C4-2B (cell line): ENCODE data around the gene OR5B2.

Experiments
- H3K27ac ChIP-seq: fragments of 450-650 bp; 2 replicates; pipeline ENCODE4 v1.5.1; 2017
- ZFX ChIP-seq: fragments of 450-650 bp; IDR thresholded peaks from 2 replicates; pipeline ENCODE4 v1.6.1; 2017
- TF ChIP-seq, protein P1 (sequence below): fragments of 450-650 bp; conservative IDR thresholded peaks from 2 replicates; pipeline ENCODE4 v1.5.1; 2017; ENCODE audit warnings: mild to moderate bottlenecking

OR5B2 gene

DNA sequence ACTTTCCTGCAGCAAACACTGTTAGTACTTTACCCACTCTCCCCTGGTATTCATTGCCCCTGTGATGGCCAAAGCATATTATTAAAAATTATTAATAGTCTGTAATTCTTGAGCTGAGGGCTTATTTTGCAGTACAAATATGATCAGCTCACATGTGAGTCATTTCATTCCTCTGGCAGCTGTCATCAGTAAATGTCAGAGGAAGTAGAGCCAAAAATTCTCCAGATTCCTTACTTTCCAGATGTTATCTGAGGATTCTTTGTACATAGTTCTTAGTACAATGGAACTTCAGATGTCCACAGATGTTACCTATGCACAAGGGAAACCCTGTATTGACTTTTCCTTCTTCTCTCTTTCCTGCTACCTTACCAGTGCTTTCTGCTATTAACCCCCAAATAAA is 33.7 kb downstream of the OR5B2 start:
- TF ChIP-seq, protein P1, sequence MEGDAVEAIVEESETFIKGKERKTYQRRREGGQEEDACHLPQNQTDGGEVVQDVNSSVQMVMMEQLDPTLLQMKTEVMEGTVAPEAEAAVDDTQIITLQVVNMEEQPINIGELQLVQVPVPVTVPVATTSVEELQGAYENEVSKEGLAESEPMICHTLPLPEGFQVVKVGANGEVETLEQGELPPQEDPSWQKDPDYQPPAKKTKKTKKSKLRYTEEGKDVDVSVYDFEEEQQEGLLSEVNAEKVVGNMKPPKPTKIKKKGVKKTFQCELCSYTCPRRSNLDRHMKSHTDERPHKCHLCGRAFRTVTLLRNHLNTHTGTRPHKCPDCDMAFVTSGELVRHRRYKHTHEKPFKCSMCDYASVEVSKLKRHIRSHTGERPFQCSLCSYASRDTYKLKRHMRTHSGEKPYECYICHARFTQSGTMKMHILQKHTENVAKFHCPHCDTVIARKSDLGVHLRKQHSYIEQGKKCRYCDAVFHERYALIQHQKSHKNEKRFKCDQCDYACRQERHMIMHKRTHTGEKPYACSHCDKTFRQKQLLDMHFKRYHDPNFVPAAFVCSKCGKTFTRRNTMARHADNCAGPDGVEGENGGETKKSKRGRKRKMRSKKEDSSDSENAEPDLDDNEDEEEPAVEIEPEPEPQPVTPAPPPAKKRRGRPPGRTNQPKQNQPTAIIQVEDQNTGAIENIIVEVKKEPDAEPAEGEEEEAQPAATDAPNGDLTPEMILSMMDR = no peak
- TF ChIP-seq ZFX = no peak
- H3K27ac ChIP-seq = no peak overlapping the region

DNA sequence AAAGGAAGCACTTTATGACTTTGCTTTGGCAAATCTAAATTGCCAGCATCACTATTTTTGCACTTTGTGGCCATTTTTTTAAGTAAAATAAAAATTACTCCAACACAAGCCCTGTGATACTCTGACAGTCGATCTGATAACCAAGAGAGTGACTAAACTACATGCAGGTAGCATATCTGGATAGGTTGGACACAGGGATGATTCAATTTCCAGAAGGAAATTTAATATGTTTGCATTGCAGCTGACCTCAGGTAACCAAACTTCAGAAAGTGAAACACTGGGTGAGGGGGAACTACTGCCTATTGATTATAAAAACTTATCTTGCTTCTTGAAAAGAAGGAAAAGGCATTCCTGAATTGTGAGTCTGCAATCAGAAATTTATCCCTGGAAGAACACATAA is 35.2 kb downstream of the OR5B2 start:
- no peak for TF ChIP-seq ZFX
- TF ChIP-seq, protein P1 = no peak
- no peak overlapping the region for H3K27ac ChIP-seq

GRCh38 chr11:58391879-58392278 is 36.0 kb downstream of the OR5B2 start:
- TF ChIP-seq, protein P1 = no peak
- no peak for TF ChIP-seq ZFX
- no peak overlapping the region for H3K27ac ChIP-seq

GRCh38 chr11:58390551-58391063 is 37.3 kb downstream of the OR5B2 start:
- TF ChIP-seq, protein P1 = no peak
- no peak for TF ChIP-seq ZFX
- peak overlapping the region; percentile 42 for H3K27ac ChIP-seq
